PFSK-1 (cell line): ENCODE data around the gene RMI2.

ENCODE experiments used
- FOXP2 ChIP-seq: optimal IDR thresholded peaks from 2 replicates; pipeline ENCODE3; 2011; ENCODE audit warnings: borderline replicate concordance, control low read depth, inconsistent platforms; ENCODE audit not compliant: insufficient read depth; ENCODE audit errors: extremely low read length, extremely low read depth
- POLR2AphosphoS5 ChIP-seq: IDR thresholded peaks from 2 replicates; pipeline ENCODE4 v1.6.1; 2012; ENCODE audit warnings: low read depth, mild to moderate bottlenecking, control low read depth, low read length, moderate library complexity
- REST ChIP-seq, 2 experiments: IDR thresholded peaks; 2 replicates each; pipeline versions ENCODE4 v1.6.1 to v1.8.0; 2011 to 2012; ENCODE audit warnings: low read depth in 2 of 2, low read length in 2 of 2, control low read depth in 1 of 2, inconsistent platforms in 1 of 2, mild to moderate bottlenecking in 1 of 2, moderate library complexity in 1 of 2; ENCODE audit not compliant: insufficient read depth in 1 of 2
- SIN3A ChIP-seq: IDR thresholded peaks from 2 replicates; pipeline ENCODE4 v1.6.1; 2012; ENCODE audit warnings: mild to moderate bottlenecking, low read length, moderate library complexity, borderline replicate concordance; ENCODE audit not compliant: insufficient read depth
- TAF1 ChIP-seq: IDR thresholded peaks from 2 replicates; pipeline ENCODE4 v1.6.1; 2012; ENCODE audit warnings: low read length, control low read depth, borderline replicate concordance; ENCODE audit not compliant: insufficient read depth

- TF ChIP-seq POLR2AphosphoS5 (no peak), TAF1 (no peak), REST (IDR thresholded peaks at IDR 0.05; ENCODE audit: insufficient read depth in 1 of 2, low read depth in 2 of 2, low read length in 2 of 2) (no peak), SIN3A (no peak), FOXP2 (no peak)
Measured at GRCh38 chr16:11393861-11394592, 48.8 kb downstream of the RMI2 start.
